Measurements from ENCODE around the gene CREB3L2. TPM values are rescaled to one million over a fixed set of nuclear protein-coding genes. Genes with fewer than 3 reads are reported as not detected.

The CREB3L2 gene
- total RNA-seq, 1 experiment from 2014 or later: 60.6 TPM

GRCh38 chr7:137850571-137850970, 151.3 kb downstream of the CREB3L2 start:
- no peak for DNase-seq (ENCODE audit: low spot score)
- ChIA-PET POLR2A (interaction anchor here (0.5 kb wide), 1 partner anchor 1634 kb away, joined by 3 read pairs; no protein-coding TSS in a partner anchor), CTCF (interaction anchor here (1.2 kb wide), 1 partner anchor 224 kb away, joined by 3 read pairs; no protein-coding TSS in a partner anchor)
- Mint-ChIP-seq H3K36me3 (no peaks in the 10 kb centered on the region), H3K27me3 (ENCODE audit: low read depth) (peaks cover 52% of the 10 kb centered on the region), H3K9me3 (no peaks in the 10 kb centered on the region), H3K4me1 (peaks cover 13% of the 10 kb centered on the region), H3K27ac (no peak overlapping the region), H3K4me3 (no peak overlapping the region)
- TF ChIP-seq ZMAT4 (CRISPR knock-in tag; IDR thresholded peaks at IDR 0.05) (no peak), MYBL2 (CRISPR knock-in tag; IDR thresholded peaks at IDR 0.05) (no peak), JAZF1 (CRISPR knock-in tag; IDR thresholded peaks at IDR 0.05) (no peak), CTCF (IDR thresholded peaks at IDR 0.05) (no peak), OVOL2 (CRISPR knock-in tag; IDR thresholded peaks at IDR 0.05; ENCODE audit: borderline replicate concordance) (no peak), AR (CRISPR knock-in tag; IDR thresholded peaks at IDR 0.05) (no peak), JUN (CRISPR knock-in tag; IDR thresholded peaks at IDR 0.05) (no peak), ZNF232 (CRISPR knock-in tag; IDR thresholded peaks at IDR 0.05) (no peak), ZNF317 (CRISPR knock-in tag; IDR thresholded peaks at IDR 0.05; ENCODE audit: borderline replicate concordance, low read depth) (no peak), FOXJ3 (CRISPR knock-in tag; IDR thresholded peaks at IDR 0.05; ENCODE audit: borderline replicate concordance) (no peak), ZNF121 (CRISPR knock-in tag; IDR thresholded peaks at IDR 0.05) (no peak), TP53 (CRISPR knock-in tag; IDR thresholded peaks at IDR 0.05) (no peak), FOXP4 (CRISPR knock-in tag; IDR thresholded peaks at IDR 0.05) (no peak), ETV6 (CRISPR knock-in tag; IDR thresholded peaks at IDR 0.05) (no peak), GRHL2 (CRISPR knock-in tag; IDR thresholded peaks at IDR 0.05; ENCODE audit: insufficient replicate concordance, severe bottlenecking) (no peak), MAX (CRISPR knock-in tag; IDR thresholded peaks at IDR 0.05) (no peak)
- no peak for ATAC-seq

GRCh38 chr7:137848095-137848494, 153.8 kb downstream of the CREB3L2 start:
- peaks cover 62% of the 10 kb centered on the region for H3K27me3 Mint-ChIP-seq (ENCODE audit: low read depth)
- no peak for DNase-seq (ENCODE audit: low spot score)
- peaks cover 34% of the 10 kb centered on the region for H3K4me1 Mint-ChIP-seq
- no peak overlapping the region for H3K27ac Mint-ChIP-seq
- H3K36me3 Mint-ChIP-seq: no peaks in the 10 kb centered on the region
- CTCF ChIA-PET: interaction anchor here (0.6 kb wide), 1 partner anchor 1653 kb away, joined by 3 read pairs; no protein-coding TSS in a partner anchor
- POLR2A ChIA-PET: no interaction called here
- no peak for ATAC-seq
- no peaks in the 10 kb centered on the region for H3K9me3 Mint-ChIP-seq
- H3K4me3 Mint-ChIP-seq: peak overlapping the region; percentile 63
- TF ChIP-seq NR3C1 (CRISPR knock-in tag; conservative IDR thresholded peaks at IDR 0.05; ENCODE audit: low read depth) (no peak), ZSCAN18 (CRISPR knock-in tag; IDR thresholded peaks at IDR 0.05) (no peak), HMGXB4 (CRISPR knock-in tag; IDR thresholded peaks at IDR 0.05) (no peak), NFYB (CRISPR knock-in tag; conservative IDR thresholded peaks at IDR 0.05; ENCODE audit: low read depth) (no peak), FOXP1 (CRISPR knock-in tag; IDR thresholded peaks at IDR 0.05; ENCODE audit: borderline replicate concordance) (no peak), ZNF416 (CRISPR knock-in tag; IDR thresholded peaks at IDR 0.05) (no peak), ATF2 (CRISPR knock-in tag; IDR thresholded peaks at IDR 0.05; ENCODE audit: borderline replicate concordance, low read depth) (no peak)
